NCI-H1048 (cell line): Measurements from ENCODE around the gene HINT2.

Source experiments
- DNase-seq: peaks from one replicate; lab custom pipeline; 2025; lab: John Stamatoyannopoulos, UW

The HINT2 gene

DNA sequence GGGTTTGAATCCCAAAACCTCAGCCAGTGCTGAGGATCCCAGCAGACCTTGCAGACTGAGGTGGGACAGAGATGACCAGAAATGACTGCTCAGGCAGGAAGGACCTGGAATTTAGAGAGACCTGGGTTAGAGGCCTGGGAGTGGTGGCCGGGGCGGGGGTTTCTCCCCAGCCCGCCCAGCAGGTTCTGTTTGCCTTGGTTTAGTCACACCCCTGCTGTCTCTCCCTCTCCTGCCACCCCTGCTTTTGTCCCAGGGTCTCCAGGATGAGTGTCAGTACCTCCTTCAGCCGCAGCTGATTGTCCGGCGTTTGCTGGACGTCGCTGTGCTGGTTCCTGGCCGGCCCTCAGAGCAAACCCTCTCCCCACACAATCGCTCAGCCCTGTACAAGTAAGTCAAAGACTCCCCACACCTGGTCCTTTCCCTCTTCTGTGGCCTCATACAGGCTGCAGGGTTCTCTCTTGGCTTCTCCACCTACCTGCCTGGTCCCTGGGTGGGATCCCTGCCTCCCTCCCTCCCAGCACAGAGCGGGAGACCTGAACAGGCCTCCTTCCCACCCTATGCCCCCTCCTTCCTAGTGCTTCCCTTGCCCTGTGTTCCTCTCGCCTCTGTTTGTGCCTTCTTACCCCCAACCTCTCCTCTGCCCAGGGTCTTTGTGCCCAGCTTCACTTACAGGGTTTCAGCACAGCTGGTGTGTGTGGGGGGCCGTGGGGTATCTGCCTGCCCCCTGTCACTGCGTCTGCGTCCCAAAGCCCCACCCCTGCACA is 26.2 kb upstream of the HINT2 start:
- DNase-seq: no peak

DNA sequence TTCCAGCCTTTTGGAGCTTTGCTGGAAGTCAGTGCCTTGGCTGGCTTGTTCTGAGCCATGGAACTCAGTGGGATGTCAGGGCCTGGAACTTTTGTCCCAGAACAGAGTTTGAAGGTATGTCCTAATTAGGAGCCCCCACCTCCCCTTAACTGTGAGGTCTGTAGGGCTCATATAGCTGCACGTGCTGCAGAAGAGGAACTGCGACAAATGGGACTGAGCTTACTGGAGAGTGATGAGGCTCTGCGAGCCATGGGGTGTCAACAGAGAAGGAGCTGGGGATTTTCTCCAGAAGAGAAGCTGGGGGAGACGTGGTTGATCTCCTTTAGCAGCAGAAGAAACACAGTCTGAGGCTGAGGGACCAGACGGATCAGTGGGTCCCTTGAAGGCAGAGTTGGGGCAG is 25.1 kb upstream of the HINT2 start:
- no peak for DNase-seq

DNA sequence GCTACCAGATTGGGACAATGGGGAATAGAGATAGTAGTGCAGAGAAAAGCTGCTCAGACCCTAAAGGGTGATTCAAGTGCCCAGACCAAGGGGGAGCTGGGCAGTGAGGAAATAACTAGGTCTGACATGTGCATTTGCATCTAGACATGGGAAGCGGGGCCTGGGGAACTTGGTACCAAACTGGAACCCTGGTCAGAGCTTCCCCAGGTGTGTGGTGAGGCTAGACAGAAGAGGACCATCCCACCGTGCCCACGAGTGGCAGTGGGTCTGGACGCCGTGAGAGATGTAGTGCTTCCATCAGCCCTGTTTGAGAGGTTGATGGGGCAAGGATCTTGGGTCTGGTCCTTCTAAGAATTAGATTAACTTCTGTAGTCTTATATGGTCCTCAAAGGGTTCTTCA is 21.8 kb upstream of the HINT2 start:
- DNase-seq: no peak

DNA sequence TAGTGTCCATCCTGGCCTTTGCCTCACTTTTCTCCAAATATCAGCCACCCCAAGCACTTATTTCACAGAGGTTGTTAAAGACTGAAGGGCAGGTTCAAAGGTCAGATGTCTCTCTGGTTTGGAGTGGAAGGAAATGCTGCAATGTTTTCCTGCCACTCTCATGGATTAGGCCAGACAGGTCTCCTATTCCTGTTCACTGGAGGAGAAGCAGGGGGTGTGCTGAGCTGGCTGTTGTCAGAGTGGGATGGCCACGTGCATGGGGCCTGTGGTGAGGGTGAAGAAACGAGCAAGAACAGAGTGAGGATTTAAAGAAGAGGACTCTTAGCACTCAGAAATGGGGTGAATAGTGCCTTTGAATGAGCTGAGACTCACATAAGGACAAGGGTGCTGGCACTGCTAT is 20.9 kb upstream of the HINT2 start:
- DNase-seq: no peak

DNA sequence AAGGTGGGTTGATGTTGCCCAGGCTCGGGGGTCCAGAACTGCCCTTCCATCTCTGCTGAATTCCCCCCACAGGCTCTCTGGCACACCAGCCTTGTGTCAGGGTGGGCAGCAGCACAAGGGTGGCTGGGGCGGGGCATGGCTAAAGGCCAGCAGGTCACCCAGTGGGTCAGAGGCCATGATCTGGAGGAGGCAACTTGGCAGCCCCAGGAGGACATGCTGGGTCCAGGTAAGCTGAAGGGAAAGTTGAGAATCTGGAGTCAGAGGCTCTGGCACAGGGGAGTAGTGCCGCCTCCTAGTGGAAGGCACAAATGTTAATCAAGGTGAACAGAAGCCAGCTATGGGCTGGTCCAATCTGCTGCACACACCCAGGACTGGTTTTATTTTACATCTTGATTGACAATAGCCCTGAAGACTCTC is 20.4 kb upstream of the HINT2 start:
- DNase-seq: no peak

DNA sequence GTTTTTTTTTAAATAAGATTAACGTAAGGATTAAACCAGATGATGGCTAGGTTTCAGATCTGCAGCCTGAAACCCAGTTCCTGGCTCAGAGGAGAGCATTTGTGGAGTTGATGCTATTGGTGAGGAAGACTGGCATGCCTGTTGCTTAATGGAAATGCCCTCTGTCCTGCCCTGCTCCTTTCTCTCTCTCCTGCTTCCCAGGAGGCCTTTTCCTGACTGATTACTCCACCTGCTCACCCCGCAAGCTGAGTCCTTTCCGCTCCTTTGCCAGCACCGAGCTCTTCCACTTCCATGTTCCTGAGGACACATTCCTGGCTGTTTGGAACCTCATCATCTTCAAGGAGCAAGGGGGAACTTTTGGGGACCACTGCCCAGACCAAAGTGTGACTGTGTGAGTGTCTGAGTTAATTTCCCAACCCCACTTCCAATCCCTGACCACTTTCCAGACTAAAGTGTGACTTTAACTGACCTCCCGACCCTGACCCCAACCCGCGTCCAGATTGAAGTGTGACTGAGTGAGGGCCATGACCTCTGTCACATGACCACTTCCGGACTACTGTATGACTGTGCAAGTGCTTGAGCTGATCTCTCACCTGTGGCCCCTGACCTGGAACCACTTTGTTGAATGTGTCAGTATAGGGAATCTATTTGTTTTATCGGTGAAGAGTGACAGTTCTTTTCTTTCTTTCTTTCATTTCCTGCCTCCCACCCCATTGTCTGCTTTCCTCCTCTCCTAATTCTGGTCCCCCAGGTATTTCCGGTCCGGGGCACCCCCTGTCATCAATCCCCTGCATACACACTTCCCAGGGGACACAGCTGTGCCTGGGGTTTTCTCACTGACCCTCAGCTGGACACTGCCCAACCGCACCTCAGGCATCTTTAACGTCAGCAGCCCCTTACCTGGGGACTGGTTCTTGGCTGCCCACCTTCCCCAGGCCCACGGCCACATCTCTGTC is 19.7 kb upstream of the HINT2 start:
- DNase-seq: no peak

DNA sequence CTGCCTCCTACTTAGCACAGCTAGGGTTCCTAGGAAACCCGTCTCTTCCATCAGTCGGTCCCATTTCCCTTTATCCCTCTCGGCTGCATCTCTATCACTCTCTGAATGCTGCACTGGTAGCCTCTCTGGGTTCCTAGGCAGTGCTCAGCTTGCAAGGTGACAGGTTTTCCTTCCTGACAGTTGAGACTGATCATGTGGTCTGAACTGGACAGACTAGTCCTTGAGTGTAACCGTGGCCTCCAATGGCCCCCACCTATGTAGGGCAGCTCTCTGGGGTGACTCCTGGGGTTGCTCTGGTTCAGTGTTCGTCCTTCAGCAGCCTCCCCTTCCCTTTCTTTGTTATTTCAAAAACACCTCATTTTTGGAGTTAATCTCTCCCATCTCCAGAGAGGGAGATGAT is 18.0 kb upstream of the HINT2 start:
- no peak for DNase-seq

DNA sequence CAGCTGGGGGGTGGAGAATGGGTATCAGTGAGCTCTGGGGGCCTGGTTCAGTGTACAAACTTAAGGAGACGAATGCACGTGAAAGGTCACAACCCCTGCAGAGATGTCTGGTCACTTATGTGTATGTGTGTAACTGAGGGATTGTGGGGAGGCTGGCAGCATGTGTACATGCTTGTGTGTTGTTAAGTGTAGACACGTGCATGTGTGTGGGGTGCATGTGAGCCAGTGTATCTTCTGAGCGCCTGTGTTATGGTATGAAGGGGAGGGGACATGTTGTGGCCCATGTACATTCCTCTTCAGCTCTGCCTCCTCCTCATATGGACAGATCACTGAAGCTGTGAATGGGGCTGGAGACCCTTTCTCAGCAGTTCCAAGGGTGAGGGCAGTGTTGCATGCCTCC is 16.2 kb upstream of the HINT2 start:
- DNase-seq: no peak

DNA sequence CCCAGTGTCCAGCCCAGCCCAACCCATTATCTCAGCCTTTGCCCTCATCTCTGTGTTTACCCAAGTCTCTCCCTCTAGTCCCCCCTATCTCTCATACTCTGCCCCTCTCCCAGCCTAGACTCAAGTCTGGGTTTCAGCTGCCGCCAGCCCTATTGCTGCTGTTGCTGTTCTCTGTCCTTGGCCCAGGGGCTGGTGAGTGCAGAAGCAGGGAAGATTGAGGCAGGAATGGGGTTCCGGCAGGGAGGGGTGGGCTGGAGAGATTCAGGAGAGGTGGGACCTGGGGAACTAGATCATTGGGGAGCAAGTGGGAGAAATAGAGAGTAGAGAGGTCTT is 14.9 kb upstream of the HINT2 start:
- no peak for DNase-seq

DNA sequence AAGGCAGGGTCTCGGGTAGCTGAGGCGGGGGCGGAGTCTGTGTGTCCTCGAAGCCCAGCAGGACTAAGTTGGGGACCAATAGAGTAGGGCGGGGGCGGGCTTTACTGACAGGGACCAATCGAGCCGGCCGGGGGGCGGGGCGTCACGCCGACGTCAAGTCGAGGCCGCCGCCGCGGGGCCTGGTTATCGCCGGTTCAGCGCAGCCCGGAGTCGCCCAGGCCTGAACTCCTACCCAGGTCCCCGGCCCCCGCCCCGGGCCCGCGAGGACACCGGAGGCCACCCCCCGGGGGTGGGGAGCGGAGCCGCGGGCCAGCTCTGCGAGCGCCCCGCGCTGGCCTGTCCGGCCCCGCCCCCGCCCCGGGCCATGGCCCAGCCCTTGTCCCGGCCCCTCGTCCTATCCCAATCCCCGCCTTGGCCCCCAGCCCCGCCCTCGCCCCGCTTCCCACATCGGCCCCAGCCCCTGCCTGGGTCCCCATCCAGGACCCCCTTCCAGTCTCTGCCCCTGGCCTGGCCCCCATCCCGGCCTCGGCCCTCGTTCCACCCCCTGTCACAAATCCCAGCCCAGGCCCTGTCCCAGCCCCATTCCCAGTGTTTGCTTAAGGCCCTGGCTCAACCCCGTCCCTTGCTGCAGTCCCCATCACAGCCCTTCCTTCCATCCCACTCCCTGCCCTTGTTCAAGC is 14.4 kb upstream of the HINT2 start, which contains the start of gene TMEM8B:
Gene TMEM8B, plus strand, starts transcription at position 145 of the 680 bp plus-strand sequence. Its CDS starts 220 bp downstream, at position 365.
- DNase-seq: peak; percentile 87

DNA sequence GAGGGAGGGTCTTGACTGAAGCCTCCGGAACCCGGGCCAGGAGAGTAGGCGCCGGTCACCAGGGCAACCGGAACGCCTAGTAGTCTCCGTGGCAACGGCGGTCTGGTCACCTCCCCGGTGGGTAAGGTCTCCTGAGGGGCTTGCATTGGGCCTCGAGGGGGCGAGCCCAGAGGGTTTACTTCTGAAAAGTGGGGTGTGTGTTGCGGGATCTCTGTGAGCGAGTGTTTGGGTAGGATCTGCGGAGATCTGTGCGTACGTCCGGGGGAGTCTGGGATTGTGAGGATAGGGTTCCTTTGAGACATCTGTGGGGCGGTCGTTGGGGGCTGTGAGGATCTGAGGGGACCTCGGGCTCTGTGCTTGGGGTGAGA is 13.9 kb upstream of the HINT2 start, which contains the start of gene FAM221B:
Gene FAM221B, minus strand, starts transcription at position 17 of the 368 bp plus-strand sequence. CDS start 2,571 bp downstream, outside the sequence.
- no peak for DNase-seq

DNA sequence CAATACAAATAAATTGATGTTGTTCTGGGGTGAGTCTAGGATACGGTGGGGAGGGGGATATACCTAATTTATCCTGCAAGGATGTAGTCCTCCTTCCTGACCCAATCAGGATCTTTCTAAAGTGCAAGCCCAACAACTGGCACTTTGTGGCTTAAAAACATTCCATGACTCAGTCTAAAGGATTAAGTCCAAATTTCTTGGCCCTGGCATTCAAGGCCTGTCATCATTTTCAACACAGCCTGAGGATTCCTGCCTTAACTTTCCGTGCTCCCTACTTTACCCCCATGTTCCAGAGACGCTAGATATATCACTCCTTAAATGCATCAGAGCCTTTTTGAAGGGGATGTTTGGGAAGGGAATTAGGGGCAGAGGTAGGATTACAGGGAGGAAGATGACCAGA is 12.6 kb upstream of the HINT2 start:
- DNase-seq: no peak

DNA sequence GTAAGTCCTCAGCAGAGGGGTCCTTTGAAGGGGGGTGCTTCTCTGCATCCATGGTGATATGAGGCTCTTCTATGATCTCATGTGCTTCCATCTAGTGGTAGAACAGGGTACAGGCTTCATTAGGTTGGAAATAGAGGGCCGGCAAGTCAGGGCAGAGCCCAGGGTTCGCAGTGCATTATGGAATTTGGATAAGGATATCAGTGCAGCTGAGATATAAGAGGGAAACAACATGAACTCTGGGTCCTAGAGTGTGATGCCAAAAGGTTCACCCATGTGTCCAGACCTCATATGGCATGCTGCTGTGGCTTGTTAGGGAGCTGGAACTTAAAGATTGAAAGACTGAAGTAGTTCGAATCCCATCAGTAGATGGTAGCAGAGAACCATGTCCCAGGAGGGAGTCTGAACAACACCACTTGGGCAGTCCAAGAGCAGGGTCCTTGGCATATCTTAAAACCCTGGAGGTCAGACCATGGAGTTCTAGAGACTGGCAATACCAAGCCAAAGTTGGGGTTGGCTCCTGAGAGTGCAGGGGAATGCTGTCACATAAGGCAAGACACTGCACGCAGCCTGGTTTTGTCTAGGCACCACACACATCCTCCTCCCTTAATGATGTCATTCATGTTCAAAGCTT is 11.3 kb upstream of the HINT2 start:
- DNase-seq: peak; percentile 14

DNA sequence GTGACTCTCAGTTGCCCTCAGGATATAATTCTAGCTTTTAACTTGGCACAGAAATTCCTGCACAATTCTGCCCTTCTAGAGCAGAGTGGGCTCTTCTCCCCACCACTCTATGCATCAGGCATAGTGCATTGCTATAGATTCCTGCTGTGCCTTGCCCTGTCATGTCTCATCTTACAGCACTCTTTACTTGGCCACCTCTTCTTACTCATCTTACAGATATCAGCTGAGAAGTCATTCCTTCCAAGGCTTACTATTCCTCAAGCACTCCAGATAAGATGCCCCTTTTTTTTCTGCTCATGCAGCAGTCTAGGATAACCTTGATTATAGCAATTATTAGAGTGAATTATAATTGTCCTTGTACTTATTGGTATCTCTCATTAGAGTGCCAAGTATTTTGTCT is 8.1 kb upstream of the HINT2 start:
- no peak for DNase-seq

DNA sequence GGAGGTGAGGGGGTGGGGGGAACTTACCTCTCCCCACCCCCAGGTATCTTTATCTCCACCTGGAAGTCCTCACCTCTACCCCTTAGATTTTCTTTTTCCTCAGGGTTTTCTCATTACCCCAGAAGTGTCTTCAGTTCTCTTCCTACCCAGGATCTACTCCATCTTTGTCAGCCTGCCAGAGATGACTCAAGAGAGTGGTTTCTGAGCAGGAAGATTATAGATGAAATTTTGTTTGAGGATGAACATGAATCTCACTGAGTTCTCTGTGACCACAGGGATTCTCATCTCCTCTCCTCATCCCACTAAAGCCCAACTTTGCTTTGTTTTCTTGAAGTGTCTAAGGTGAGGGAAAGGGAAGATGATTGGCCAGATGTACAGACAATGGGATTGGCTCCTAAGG is 5.2 kb upstream of the HINT2 start:
- no peak for DNase-seq

DNA sequence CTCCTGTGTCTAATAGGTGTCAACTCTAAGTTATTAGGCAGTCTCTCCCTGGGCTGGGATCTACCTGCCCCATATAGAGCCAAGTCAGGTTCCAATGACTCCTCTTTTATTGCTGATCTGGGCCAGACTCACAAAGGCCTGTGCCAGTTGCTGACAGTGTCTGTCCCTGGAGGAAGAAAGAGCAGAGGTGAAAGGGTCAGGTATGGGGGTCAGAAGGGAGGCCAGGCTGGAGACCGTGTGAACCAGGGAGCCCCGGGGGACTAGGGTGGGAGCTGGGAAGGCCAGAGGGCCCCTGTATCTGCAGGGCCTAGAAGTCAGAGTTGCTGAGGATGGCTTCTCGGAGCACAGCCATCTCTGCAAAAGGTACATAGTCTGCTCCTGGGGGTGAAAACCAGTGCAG is 3.5 kb upstream of the HINT2 start:
- no peak for DNase-seq

DNA sequence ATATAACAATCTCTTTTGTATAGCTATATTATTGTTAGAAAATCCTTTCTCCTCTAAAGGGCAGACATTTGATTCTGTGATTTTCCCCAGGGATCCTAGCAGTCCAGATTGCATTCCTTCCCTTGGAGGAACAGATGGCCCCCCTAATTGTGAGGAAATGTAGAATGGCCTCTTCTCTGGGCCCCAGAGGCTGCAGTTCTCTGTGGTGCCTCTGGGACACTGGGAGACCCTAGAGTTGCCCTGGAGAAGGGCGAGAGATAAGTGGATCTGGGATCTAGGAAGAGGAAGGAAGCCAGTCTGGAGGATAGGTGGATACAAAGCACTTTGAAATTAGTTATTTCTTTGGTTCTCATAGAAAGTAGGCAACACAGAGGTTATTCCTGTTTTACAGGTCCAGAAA is 1.9 kb upstream of the HINT2 start:
- no peak for DNase-seq

DNA sequence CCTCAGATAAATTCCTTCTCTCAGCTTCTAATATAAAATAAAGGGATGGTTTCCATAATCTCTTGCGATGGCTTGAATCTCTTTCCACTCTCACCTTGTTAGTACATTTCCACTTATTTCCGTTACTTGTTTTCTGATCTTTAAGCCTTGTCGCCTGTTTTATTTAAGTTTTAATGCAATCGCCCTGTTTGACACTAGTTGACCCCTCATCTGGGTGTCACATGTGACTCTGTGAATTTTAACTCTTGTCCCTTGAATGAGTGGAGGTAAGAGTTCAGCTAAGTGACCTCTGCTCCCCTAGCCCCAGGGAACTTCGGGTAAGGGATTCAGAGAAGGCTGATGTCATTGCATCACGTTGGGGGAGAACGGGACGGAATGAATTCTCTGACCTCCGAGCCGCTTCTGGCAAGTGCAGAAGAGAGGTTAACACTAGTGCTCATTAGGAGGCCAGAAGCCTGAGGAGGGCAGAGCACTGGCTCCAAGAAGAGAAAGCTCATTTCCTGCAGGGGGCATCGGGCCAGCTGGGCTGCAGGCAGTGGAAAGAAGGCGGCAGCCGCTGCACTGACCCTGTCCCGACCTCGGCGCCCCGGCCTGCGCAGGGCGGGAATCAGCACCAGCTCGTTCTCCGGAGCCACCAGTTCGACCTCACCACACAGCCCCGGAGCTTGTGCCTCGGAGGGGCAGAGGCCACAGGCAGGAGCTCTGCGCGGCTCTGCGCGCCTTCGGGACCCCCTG is 569 bp downstream of the HINT2 start:
- DNase-seq: no peak

DNA sequence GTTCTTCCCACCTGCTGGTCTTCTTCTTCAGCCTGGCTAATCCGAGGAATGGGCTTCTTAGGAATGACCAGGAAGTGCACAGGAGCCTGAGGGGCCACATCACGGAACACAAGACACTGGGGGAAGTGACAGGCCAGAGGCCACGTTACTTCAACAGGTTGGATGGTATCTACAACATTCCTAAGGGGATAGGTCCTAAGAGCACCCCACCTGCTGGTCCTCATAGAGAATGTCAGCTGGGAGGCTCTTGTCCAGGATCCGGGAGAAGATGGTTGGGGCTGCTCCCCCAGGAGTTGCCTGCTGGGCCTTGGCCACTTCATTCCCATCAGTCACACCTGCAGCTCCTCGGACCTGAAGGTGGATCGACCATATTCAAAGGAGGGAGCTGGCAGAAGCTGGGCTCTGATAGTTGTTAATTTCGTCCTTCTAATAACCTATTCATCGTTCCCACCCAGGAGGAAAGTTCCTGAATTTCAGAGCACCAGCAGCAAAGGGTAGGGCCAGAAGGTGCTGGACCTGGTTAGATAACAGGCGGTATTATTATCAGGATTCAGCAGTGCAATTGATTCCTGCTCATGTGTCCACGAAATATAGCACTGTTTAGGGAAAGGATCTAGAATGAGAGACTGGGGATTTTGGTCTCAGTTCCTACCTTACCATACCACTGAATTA is 1.3 kb downstream of the HINT2 start:
- no peak for DNase-seq

DNA sequence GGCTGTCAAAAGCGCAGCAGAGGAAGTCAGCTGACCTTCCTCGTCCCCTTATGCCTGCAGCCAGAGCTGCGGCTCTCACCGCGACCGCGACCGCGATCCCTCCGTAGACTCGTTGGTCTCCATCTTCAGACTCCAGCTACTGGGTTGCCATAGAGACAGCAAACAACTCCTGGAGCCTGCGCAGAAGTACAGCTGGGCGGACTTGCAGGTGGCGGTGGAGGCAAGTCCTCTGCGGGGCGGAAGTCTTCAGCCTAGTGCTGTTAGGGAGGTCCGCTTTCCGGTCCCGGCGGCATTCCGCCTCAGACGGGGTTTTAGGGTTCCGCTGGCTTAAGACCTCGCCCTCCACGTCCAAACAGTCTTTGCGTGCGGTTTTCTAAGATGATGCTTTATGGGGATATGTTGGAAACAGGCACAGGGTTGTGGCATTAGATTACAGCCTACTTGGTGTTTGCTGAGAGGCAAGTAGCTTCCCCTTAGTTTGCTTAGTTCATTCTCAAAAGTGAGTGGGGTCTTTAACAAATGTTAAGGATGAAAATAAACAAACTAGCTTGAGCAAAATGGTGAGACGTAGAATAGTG is 2.7 kb downstream of the HINT2 start, which contains the start of gene SPAG8:
Gene SPAG8, minus strand, starts transcription at position 238 of the 578 bp plus-strand sequence. Its CDS starts 115 bp downstream, at position 123.
- DNase-seq: peak; percentile 15
